ENCODE results near the gene TMEM52.

TMEM52 gene

GRCh38 chr1:1920608-1921458 is 1.8 kb upstream of the TMEM52 start:
- H4K5ac ChIP-seq (ENCODE audit: low read length) = no peak overlapping the region
- H3K27me3 ChIP-seq (ENCODE audit: insufficient read depth, low read length, poor library complexity) = no peaks in the 10 kb centered on the region
- H3K79me1 ChIP-seq (ENCODE audit: low read length) = no peaks in the 10 kb centered on the region
- no peak overlapping the region for H3K56ac ChIP-seq (ENCODE audit: low read length)
- no peak overlapping the region for H2BK15ac ChIP-seq (replicated peaks; ENCODE audit: low read depth)
- no CpG with 5 or more reads among the region's 27 CpGs for WGBS (ENCODE audit: extremely low coverage, insufficient coverage, low lambda C conversion rate)
- H2BK120ac ChIP-seq (ENCODE audit: low read depth, low read length) = no peak overlapping the region
- no peak overlapping the region for H3K27ac ChIP-seq (ENCODE audit: low read depth, low read length)
- no peak overlapping the region for H3K4me2 ChIP-seq (ENCODE audit: low read length)
- H3K18ac ChIP-seq (ENCODE audit: low read length) = no peak overlapping the region
- H2BK5ac ChIP-seq (ENCODE audit: low read length) = no peak overlapping the region
- peak overlapping the region; percentile 43 for H2AK5ac ChIP-seq (ENCODE audit: low read length)
- no peaks in the 10 kb centered on the region for H3K36me3 ChIP-seq (ENCODE audit: control insufficient read depth, insufficient read depth, low read length)
- no peak overlapping the region for H4K8ac ChIP-seq (ENCODE audit: low read depth, low read length)
- no peak overlapping the region for H3K23ac ChIP-seq (ENCODE audit: low read length)
- H3K4ac ChIP-seq (ENCODE audit: low read depth, low read length) = no peak overlapping the region
- no peak for DNase-seq
- H3K79me2 ChIP-seq (ENCODE audit: control insufficient read depth, insufficient read depth, low read length) = no peaks in the 10 kb centered on the region
- H3K4me3 ChIP-seq (ENCODE audit: low read length) = no peak overlapping the region
- peaks cover 7% of the 10 kb centered on the region for H3K4me1 ChIP-seq (ENCODE audit: control insufficient read depth, low read depth, low read length)
- no peak overlapping the region for H3K9ac ChIP-seq (ENCODE audit: low read length)

DNA sequence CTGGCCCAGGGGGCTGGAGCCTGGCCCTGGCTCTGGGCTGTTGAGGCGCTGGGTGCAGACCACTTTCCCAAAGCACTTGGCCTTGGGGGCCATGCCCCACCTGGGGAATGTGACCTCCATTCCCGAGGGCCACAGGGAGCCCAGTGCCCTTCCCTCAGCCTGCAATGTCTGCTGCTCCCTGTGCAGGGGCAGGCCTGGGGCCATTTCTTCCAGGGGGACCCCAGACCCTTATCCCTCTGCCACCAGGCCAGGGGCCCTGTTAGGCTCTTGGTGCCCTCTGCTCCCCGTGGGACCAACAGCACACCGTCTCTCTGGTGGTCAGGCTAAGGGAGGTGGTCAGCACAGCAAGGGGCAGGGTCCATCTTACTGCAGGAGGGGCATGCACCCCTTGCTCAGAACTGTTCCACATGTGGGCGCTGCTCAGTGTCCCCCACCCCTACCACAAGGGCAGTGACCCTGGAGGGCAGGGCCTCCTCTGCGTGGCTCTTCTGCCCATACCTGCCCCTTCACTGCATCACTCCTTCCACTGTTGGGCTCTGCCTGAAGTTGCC is 1.1 kb upstream of the TMEM52 start:
- Histone ChIP-seq H2BK15ac (replicated peaks; ENCODE audit: low read depth) (no peak overlapping the region), H2BK5ac (ENCODE audit: low read length) (no peak overlapping the region), H4K5ac (ENCODE audit: low read length) (no peak overlapping the region), H3K9ac (ENCODE audit: low read length) (peak overlapping the region; percentile 52), H3K27ac (ENCODE audit: low read depth, low read length) (no peak overlapping the region), H3K4ac (ENCODE audit: low read depth, low read length) (no peak overlapping the region), H3K79me2 (ENCODE audit: control insufficient read depth, insufficient read depth, low read length) (no peaks in the 10 kb centered on the region), H4K8ac (ENCODE audit: low read depth, low read length) (no peak overlapping the region), H3K27me3 (ENCODE audit: insufficient read depth, low read length, poor library complexity) (no peaks in the 10 kb centered on the region), H3K4me3 (ENCODE audit: low read length) (no peak overlapping the region), H3K4me1 (ENCODE audit: control insufficient read depth, low read depth, low read length) (peaks cover 7% of the 10 kb centered on the region), H3K56ac (ENCODE audit: low read length) (no peak overlapping the region), H3K79me1 (ENCODE audit: low read length) (no peaks in the 10 kb centered on the region), H2AK5ac (ENCODE audit: low read length) (peak overlapping the region; percentile 43), H3K4me2 (ENCODE audit: low read length) (peak overlapping the region; percentile 30), H3K23ac (ENCODE audit: low read length) (peak overlapping the region; percentile 73), H3K36me3 (ENCODE audit: control insufficient read depth, insufficient read depth, low read length) (no peaks in the 10 kb centered on the region), H3K18ac (ENCODE audit: low read length) (no peak overlapping the region), H2BK120ac (ENCODE audit: low read depth, low read length) (no peak overlapping the region)
- no peak for DNase-seq
- no CpG with 5 or more reads among the region's 6 CpGs for WGBS (ENCODE audit: extremely low coverage, insufficient coverage, low lambda C conversion rate)

DNA sequence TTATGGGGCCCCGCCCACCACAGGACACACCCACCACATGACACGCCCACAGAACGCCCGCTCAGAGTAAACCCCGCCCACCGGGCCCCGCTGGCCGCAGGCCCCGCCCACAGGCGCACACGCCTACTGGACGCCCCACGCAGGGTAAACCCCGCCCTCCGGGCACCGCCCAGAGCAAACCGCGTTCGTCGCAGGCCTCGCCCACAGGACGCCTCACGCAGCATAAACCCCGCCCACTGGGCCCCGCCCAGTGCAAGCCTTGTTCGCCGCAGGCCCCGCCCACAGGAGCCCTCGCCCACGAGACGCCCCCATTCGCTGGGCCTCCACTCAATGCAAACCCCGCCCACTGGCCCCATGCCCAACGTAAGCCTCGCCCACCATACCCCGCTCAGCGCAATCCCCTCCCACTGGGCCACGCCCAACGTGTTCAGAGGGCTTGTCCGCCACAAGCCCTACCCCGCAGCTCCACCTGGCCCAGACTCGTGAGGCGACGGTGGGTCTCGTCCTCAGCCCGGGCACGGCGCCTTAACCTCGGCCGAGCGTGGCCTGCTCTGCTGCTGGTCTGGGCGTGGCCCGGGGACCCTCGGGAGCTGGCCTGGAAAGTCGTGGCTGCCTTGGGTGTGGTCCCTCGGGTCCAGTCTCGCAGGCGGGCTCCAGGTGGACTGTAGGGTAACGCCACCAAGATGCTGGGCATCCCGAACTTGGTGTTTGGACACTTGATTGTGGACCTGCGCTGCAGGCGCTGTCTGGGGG is 401 bp upstream of the TMEM52 start:
- no CpG with 5 or more reads among the region's 62 CpGs for WGBS (ENCODE audit: extremely low coverage, insufficient coverage, low lambda C conversion rate)

DNA sequence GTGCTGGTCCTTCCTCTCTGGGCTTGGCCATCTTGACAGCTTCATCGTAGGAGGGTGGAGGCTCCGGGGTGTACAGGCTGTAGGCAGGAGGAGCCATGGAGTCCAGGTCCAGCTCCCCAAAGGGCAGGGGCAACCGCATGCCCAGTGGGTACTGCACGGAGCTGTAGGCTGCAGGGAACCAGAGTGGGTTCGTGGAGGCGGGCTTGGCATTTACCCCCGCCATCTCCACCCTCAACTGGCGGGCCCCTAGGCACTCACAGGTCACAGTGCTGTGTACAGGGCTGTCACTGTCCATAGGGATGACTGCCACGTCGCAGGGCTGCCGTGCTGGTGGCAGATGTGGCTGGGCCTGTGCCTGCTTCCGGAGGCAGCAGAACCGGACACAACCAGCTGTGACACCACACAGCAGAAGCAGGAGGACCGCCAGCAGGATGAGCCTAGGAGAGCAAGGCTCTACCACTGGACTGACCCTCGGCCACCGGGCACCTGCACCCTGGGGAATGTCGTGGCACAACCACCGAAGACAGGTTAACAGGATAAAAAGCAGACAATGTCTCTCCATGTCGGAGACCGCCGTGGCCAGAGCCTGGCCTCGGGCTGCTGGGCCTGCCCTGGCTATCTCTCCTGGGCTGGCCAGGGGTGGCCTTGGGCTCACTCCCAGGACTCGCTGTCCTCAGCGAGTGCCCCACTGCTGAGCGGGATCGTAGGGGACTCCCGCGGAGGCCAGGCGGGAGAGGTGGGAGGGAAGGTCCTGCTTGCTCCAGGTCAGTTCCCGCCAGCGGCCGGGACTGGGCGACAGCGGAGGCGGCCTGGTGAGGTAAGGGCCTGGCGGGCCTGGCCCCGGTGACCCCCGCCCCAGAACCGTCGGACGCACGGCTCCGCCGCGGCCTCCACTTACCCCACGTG is 831 bp downstream of the TMEM52 start:
- no peaks in the 10 kb centered on the region for H3K27me3 ChIP-seq (ENCODE audit: insufficient read depth, low read length, poor library complexity)
- peak overlapping the region; percentile 58 for H2AK5ac ChIP-seq (ENCODE audit: low read length)
- no peak overlapping the region for H3K18ac ChIP-seq (ENCODE audit: low read length)
- WGBS (ENCODE audit: extremely low coverage, insufficient coverage, low lambda C conversion rate) = no CpG with 5 or more reads among the region's 46 CpGs
- H4K5ac ChIP-seq (ENCODE audit: low read length) = no peak overlapping the region
- H2BK5ac ChIP-seq (ENCODE audit: low read length) = no peak overlapping the region
- no peaks in the 10 kb centered on the region for H3K79me1 ChIP-seq (ENCODE audit: low read length)
- no peaks in the 10 kb centered on the region for H3K79me2 ChIP-seq (ENCODE audit: control insufficient read depth, insufficient read depth, low read length)
- H4K8ac ChIP-seq (ENCODE audit: low read depth, low read length) = no peak overlapping the region
- no peak overlapping the region for H3K27ac ChIP-seq (ENCODE audit: low read depth, low read length)
- H3K4me2 ChIP-seq (ENCODE audit: low read length) = peak overlapping the region; percentile 71
- peak overlapping the region; percentile 88 for H3K56ac ChIP-seq (ENCODE audit: low read length)
- H3K4ac ChIP-seq (ENCODE audit: low read depth, low read length) = no peak overlapping the region
- H2BK120ac ChIP-seq (ENCODE audit: low read depth, low read length) = no peak overlapping the region
- peak overlapping the region; percentile 79 for H3K9ac ChIP-seq (ENCODE audit: low read length)
- no peak for DNase-seq
- H3K36me3 ChIP-seq (ENCODE audit: control insufficient read depth, insufficient read depth, low read length) = no peaks in the 10 kb centered on the region
- no peak overlapping the region for H3K4me3 ChIP-seq (ENCODE audit: low read length)
- peaks cover 7% of the 10 kb centered on the region for H3K4me1 ChIP-seq (ENCODE audit: control insufficient read depth, low read depth, low read length)
- peak overlapping the region; percentile 81 for H3K23ac ChIP-seq (ENCODE audit: low read length)
- no peak overlapping the region for H2BK15ac ChIP-seq (replicated peaks; ENCODE audit: low read depth)

More for the DNA sequence above, 401 bp upstream of the TMEM52 start:
- Histone ChIP-seq H4K8ac (ENCODE audit: low read depth, low read length) (no peak overlapping the region), H3K23ac (ENCODE audit: low read length) (no peak overlapping the region), H3K4me2 (ENCODE audit: low read length) (peak overlapping the region; percentile 30), H2BK5ac (ENCODE audit: low read length) (no peak overlapping the region), H4K5ac (ENCODE audit: low read length) (no peak overlapping the region), H3K27me3 (ENCODE audit: insufficient read depth, low read length, poor library complexity) (no peaks in the 10 kb centered on the region), H2BK120ac (ENCODE audit: low read depth, low read length) (no peak overlapping the region), H3K4me3 (ENCODE audit: low read length) (no peak overlapping the region), H3K79me2 (ENCODE audit: control insufficient read depth, insufficient read depth, low read length) (no peaks in the 10 kb centered on the region), H3K4me1 (ENCODE audit: control insufficient read depth, low read depth, low read length) (peaks cover 7% of the 10 kb centered on the region), H3K36me3 (ENCODE audit: control insufficient read depth, insufficient read depth, low read length) (no peaks in the 10 kb centered on the region), H2AK5ac (ENCODE audit: low read length) (peak overlapping the region; percentile 15), H3K27ac (ENCODE audit: low read depth, low read length) (no peak overlapping the region), H3K9ac (ENCODE audit: low read length) (peak overlapping the region; percentile 52), H3K56ac (ENCODE audit: low read length) (peak overlapping the region; percentile 75), H3K4ac (ENCODE audit: low read depth, low read length) (no peak overlapping the region), H2BK15ac (replicated peaks; ENCODE audit: low read depth) (no peak overlapping the region), H3K18ac (ENCODE audit: low read length) (peak overlapping the region; percentile 1), H3K79me1 (ENCODE audit: low read length) (no peaks in the 10 kb centered on the region)
- DNase-seq = peak; percentile 99

DNA sequence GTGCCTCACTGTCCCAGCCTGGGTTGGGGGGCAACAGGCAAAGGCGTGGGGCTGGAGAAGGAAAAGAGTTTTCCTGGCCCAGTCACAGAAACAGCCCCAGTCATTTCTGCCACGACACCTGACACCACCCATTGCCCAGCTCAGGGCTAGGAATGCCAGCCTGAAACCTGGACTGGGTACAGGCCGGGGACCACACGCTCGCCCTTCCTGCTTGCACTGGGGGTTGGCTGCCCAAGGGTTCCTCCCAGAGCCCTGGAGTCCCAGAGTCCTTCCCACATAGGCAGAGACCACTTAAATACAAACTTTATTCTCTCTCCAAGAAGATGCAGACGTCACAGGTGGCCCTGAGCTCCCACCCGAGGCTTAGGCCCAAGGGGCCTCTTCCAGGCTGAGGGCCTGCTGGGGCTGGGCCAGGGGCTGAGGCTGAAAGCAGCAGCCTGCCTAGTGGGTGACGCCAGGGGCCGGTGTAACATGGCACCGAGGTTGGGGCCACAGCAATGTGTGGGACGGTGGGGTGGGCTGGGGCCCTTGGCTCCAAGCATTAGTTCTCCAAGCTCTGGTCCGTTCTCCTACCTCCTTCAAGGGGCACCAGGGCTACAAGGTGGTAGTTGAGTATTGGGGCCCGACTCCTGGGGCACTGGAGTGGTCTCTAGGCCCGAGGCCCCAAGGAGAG is 1.6 kb downstream of the TMEM52 start:
- Histone ChIP-seq H3K4me1 (ENCODE audit: control insufficient read depth, low read depth, low read length) (peaks cover 7% of the 10 kb centered on the region), H3K36me3 (ENCODE audit: control insufficient read depth, insufficient read depth, low read length) (no peaks in the 10 kb centered on the region), H3K23ac (ENCODE audit: low read length) (no peak overlapping the region), H3K4me2 (ENCODE audit: low read length) (no peak overlapping the region), H4K5ac (ENCODE audit: low read length) (no peak overlapping the region), H2BK120ac (ENCODE audit: low read depth, low read length) (no peak overlapping the region), H3K4me3 (ENCODE audit: low read length) (no peak overlapping the region), H2AK5ac (ENCODE audit: low read length) (no peak overlapping the region), H3K27ac (ENCODE audit: low read depth, low read length) (no peak overlapping the region), H3K79me2 (ENCODE audit: control insufficient read depth, insufficient read depth, low read length) (no peaks in the 10 kb centered on the region), H2BK5ac (ENCODE audit: low read length) (no peak overlapping the region), H2BK15ac (replicated peaks; ENCODE audit: low read depth) (no peak overlapping the region), H3K79me1 (ENCODE audit: low read length) (no peaks in the 10 kb centered on the region), H3K56ac (ENCODE audit: low read length) (no peak overlapping the region), H3K4ac (ENCODE audit: low read depth, low read length) (no peak overlapping the region), H3K18ac (ENCODE audit: low read length) (no peak overlapping the region), H3K27me3 (ENCODE audit: insufficient read depth, low read length, poor library complexity) (no peaks in the 10 kb centered on the region), H3K9ac (ENCODE audit: low read length) (no peak overlapping the region), H4K8ac (ENCODE audit: low read depth, low read length) (no peak overlapping the region)
- no CpG with 5 or more reads among the region's 14 CpGs for WGBS (ENCODE audit: extremely low coverage, insufficient coverage, low lambda C conversion rate)
- DNase-seq = no peak
